GM21381 (cell line): ENCODE measurements around the gene PPIE.

Experiments used
- ATAC-seq: cut with Tn5 transposase; IDR thresholded peaks from one replicate; pipeline ENCODE4 v1.9.1; 2021; ENCODE audit warnings: mild to moderate bottlenecking, moderate library complexity; ENCODE audit not compliant: unreplicated experiment

PPIE gene

DNA sequence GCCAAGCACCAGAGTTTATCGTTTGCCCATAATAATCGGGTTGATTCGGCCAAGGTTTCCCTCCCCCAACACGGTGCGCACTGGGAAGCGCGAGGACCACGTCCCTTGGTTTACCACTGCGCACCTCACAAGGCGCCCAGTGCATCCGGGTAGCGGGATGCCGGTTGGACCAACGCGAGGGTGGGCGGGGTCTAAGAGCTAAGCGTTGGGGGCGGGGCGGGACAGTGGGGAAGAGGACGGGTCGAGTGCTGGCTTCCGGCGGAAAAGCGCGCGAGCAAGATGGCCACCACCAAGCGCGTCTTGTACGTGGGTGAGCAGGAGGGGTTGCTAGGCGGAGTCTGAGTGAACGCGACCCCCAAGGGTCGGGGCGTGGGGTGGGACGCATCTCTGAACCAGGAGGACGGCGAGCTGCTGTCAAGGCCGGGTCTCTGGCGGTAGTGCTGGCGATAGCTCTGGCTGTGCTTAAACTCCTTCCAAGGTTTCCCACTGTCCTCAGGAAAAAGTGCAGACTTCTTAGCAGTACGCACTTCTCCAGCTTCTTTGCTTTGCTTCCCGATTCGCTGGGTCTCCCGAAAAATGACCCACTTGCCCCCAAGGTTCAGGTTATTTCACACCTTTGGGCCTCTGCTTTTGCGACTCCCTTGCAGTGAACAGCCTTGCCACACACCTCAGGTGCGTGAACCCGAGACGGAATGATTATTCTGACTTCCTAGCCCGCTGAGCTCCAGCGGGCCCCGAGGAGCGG is at the start of gene PPIE:
PPIE (plus strand) TSS at position 261 of the 745 bp plus-strand sequence; CDS start at position 280, 19 bp downstream.
- ATAC-seq = peak; percentile 77

DNA sequence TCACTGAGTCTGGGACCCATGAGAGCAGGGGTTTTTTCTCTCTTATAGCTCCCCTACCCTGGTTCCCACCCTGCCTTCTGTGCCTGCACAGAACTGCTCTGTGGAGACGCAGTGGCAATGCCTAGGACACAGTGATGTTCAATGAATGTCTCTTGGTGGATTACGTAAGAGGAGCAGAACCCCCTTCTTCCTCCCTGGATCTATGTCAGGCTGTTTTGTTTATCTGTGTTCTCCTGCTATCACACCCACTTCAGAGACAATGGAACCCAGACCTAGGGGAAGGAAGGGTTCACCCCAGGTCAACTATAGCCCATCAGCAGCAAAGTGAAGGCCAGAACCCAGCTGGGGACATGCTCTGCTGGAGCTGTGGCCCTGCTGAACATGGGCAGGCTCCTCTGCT is 49.5 kb upstream of the PPIE start:
- ATAC-seq = no peak

- no peak for ATAC-seq
Observed at GRCh38 chr1:39689635-39690034, 49.0 kb upstream of the PPIE start.

- no peak for ATAC-seq
Observed at GRCh38 chr1:39690225-39690624, 48.5 kb upstream of the PPIE start.

GRCh38 chr1:39690794-39691382 is 47.8 kb upstream of the PPIE start:
- ATAC-seq = no peak

GRCh38 chr1:39691383-39692151 is 47.1 kb upstream of the PPIE start, which contains the start of gene HPCAL4:
Gene HPCAL4 (minus strand): TSS chr1:39691433. CDS start chr1:39684603, 6,830 bp downstream.
- peak; percentile 85 for ATAC-seq

- ATAC-seq = no peak
Observed at GRCh38 chr1:39692152-39693074, 46.3 kb upstream of the PPIE start.

DNA sequence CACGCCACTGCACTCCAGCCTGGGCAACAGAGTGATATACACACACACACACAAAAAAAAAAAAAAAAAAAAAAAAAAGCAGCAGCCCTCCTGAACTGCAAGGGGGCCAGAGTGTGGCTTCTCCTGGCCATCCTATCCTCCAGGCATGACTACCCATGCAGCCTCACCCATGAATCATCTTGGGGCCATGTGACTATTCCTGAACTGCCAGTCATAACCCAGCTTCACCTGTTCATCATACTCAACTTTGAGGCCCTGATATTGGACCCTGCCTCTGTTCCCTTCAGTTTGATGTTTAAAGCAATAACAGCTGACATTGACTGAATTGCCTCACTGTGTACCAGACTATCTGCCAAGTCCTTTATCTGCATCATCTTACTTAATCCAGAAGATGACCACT is 44.7 kb upstream of the PPIE start:
- ATAC-seq = no peak

- ATAC-seq = no peak
Observed at GRCh38 chr1:39695016-39695415, 43.7 kb upstream of the PPIE start.

DNA sequence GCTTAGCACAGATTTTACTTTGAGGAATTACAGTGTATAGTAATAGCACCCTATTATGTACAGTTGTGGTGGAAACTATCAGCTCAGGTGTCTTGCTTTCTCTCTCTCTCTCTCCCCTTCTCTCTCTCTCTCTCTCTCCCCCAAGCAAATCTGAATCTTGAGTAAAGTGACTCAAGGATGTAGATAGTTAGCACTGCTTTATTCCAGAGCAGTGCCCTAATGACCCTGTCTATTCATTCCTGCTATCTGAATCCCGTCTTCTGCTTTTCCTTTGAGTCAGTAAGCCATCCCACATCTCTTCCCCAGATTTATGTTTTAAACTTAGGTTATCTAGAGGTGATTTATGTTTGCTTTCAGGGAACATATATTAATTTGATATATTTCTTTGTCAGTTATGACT is 42.2 kb upstream of the PPIE start:
- no peak for ATAC-seq

- no peak for ATAC-seq
Observed at GRCh38 chr1:39698568-39698967, 40.1 kb upstream of the PPIE start.

GRCh38 chr1:39699419-39699818 is 39.3 kb upstream of the PPIE start:
- no peak for ATAC-seq

DNA sequence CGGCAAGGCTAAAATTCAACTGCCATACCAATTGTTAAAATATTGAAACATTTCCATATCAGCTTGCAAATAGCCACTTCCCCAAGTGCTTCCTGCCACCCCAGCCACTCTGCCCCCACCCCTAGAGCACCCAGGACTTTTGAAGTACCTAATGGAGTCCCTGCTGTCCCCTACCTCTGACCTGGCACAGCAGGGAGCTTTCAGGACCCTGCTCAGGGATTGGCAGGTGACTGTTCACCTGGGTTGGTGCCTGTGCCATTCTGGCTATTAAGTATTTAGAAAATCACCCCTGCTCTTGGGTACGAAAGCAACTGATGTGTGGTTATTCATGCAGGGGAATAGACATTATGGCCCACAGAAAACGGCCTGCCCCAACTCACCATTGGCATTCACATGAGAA is 38.3 kb upstream of the PPIE start:
- no peak for ATAC-seq

DNA sequence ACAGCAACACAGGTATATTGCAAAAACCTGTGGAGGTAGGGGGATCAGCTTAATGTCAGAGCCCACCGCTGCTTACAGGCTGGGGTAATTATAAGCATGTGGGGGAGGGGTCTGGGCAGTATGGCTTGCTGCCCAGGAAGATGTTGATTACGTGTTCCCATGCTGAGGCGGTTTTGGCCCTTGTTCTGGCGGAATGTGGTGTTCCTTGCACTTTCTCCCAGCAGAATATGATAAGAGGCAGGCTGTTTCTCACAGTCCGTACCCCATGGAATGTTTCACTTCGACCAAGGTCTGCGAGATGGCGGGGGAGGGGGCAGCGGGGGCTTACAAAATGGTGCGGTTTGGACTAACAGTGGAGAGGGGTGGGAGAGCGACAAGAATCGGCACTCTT is 37.6 kb upstream of the PPIE start:
- ATAC-seq = no peak

DNA sequence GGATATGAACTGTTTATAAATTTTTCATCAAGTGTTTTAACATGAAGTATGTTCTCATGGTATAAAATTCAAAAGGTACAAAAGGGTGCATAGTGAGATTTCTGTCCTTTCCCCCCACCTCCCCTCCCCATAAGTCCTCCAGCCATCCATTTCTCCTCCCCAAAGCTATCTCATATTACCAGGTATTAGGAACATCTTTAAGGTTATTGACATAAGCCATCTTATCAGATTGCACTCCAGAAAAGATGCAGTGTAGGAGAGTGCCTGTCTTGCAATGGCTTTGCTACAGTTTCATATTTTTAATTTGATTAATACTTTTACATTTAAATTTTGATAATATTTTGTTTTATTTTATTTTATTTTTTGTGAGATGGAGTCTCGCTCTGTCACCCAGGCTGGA is 33.9 kb upstream of the PPIE start:
- ATAC-seq = no peak

GRCh38 chr1:39707506-39707905 is 31.2 kb upstream of the PPIE start:
- no peak for ATAC-seq

DNA sequence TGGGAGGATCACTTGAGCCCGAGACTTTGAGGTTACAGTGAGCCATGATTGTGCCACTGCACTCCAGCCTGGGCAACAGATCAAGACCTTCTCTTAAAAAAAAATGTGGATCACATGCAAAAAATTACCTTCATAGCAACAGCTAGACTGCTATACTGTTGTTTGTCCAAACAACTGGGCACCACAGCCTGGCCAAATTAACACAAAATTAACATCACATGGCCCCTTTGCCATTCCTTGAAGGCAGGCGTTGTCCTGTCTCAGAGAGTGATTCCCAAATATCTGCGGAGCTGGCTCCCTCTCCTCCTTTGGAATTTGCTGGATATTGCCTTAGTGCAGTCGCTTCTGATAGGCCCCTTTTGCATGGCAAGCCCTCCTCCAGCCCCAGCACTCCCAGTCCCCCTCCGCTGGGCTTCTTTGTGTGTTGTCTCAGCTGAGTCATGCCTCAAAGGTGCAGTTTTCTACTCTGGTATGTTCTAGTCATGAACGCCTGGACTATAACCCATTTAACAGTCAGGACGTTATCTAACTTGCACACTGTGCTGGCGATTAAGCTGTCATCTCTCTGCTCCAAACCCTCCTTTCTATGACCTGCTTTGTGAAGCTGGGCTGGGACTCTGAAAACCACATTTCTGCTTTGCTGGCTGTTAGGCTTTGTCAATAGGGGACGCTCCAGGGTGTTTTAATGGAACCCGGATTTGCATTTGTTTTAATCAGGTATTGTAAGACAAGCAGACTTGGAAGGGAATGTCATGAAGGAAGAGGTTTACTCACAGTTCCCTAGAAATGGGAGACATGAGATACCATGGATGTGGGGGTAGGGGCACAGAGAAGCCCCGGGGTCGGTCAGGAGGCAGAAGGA is 27.3 kb upstream of the PPIE start:
- ATAC-seq = no peak

DNA sequence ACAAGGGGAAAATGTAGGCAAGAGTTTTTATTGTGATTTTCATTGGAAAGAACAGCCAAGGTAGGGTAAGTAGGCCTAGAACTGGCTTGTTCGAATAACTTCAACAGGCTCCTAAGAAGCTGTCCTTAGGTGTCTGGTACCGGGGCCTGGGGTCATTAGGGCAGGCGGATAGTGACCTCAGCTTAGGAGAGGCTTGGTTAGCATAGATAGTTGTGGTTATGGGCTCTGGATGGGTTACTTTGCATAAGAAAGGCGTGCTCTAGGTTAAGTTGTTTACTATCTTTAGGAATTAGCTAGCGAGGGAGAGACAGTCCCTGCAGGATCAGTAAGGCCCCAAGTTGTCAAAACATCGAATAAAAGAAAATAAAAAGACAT is 26.7 kb upstream of the PPIE start:
- ATAC-seq = no peak

GRCh38 chr1:39713557-39713956 is 25.1 kb upstream of the PPIE start:
- no peak for ATAC-seq

DNA sequence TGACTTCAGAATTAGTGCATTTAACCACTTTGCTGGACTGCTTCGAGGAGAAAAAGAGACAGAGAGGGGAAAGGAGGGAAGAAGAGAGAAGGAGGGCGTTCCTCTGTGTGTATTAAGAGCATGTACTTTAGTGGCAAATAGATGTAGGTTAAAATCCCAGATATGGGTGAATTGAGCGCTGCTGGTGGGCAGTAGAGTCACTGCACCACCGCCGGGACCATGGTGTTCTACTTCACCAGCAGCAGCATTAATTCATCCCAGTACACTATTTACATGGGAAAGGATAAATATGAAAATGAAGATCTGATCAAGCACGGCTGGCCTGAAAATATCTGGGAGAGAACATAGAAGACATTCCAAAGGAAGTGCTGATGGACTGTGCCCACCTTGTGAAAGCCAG is 20.9 kb upstream of the PPIE start:
- no peak for ATAC-seq
